Kidney epithelial cell (primary cell): ENCODE results near the gene NRG2. TPM values are rescaled to one million over a fixed set of nuclear protein-coding genes. Genes with fewer than 3 reads are reported as not detected.

Experiments used
- DNase-seq: peaks from one replicate; pipeline ENCODE4 v3.0.0-alpha.2; 2010; ENCODE audit warnings: low read depth
- H3K27me3 ChIP-seq: 2 replicates; pipeline ENCODE4 v1.6.0; 2011; ENCODE audit warnings: low read length; ENCODE audit not compliant: control insufficient read depth, insufficient read depth
- H3K36me3 ChIP-seq: 2 replicates; pipeline ENCODE4 v1.5.1; 2011; ENCODE audit warnings: low read length; ENCODE audit not compliant: control insufficient read depth, insufficient read depth
- H3K4me3 ChIP-seq: 2 replicates; pipeline ENCODE4 v1.5.1; 2011; ENCODE audit warnings: low read depth, mild to moderate bottlenecking, control low read depth, low read length
- total RNA-seq: library from RNA; depleted of rRNA; stranded (reverse); fragments of >200 nt; gene quantifications from 2 replicates; pipeline ENCODE4 v1.2.3, GENCODE V29; 2015
- TF ChIP-seq, protein P1 (sequence below): IDR thresholded peaks from 2 replicates; pipeline ENCODE4 v1.5.1; 2011; ENCODE audit warnings: mild to moderate bottlenecking, moderate library complexity, low read length, control low read depth, inconsistent platforms; ENCODE audit not compliant: insufficient read depth, poor library complexity, severe bottlenecking

NRG2 gene
- 0.07 TPM in 1 of 2 replicates, not detected in the other for total RNA-seq

DNA sequence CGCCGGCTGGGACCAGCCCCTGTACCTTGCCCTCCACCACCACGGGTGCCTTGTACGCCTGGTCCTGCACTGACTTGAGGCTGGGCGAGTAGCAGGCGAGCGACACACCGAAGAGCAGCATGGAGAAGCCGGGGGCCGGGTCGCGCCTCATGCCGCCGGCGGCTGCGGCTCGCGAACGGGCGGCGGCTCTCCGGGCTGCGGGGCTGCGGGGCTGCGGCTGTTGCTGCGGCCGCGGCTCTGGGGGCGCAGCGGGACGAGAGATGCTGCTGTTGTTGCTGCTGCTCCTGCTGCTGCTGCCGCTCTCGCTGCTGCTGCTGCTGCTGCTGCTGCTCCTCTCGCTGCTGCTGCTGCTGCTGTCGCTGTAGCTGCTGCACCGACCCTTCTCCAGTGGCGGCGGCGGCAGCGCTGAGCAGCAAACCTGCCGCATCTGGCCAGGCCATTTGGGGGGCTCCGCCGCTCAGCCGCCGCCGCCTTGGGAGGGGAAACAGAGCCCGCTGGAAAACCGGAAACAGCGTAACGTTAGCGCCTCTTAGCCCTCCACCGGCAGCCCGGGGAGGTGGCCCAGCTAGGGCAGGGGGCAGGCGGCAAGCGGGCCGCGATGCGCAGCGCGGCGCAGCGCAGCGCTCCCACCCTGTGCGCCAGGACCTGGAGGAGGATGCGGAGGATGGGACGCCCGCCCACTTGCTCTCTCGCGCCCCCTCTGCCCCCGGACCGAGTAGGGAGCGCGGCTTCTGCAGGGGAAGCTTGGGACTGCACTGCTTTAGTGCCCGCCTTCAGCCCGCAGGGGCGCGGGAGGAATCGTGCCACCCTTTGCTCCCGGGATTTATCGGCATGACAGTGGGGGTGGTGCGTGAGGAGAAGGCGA lies at the start of gene NRG2:
Gene NRG2, minus strand, starts transcription at position 657 of the 865 bp plus-strand sequence.
- no peak for DNase-seq
- Histone ChIP-seq H3K36me3 (no peaks in the 10 kb centered on the region), H3K27me3 (peaks cover 8% of the 10 kb centered on the region), H3K4me3 (peak within 1 kb of the TSS; percentile 59)
- TF ChIP-seq, protein P1, sequence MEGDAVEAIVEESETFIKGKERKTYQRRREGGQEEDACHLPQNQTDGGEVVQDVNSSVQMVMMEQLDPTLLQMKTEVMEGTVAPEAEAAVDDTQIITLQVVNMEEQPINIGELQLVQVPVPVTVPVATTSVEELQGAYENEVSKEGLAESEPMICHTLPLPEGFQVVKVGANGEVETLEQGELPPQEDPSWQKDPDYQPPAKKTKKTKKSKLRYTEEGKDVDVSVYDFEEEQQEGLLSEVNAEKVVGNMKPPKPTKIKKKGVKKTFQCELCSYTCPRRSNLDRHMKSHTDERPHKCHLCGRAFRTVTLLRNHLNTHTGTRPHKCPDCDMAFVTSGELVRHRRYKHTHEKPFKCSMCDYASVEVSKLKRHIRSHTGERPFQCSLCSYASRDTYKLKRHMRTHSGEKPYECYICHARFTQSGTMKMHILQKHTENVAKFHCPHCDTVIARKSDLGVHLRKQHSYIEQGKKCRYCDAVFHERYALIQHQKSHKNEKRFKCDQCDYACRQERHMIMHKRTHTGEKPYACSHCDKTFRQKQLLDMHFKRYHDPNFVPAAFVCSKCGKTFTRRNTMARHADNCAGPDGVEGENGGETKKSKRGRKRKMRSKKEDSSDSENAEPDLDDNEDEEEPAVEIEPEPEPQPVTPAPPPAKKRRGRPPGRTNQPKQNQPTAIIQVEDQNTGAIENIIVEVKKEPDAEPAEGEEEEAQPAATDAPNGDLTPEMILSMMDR: peak; percentile 53

DNA sequence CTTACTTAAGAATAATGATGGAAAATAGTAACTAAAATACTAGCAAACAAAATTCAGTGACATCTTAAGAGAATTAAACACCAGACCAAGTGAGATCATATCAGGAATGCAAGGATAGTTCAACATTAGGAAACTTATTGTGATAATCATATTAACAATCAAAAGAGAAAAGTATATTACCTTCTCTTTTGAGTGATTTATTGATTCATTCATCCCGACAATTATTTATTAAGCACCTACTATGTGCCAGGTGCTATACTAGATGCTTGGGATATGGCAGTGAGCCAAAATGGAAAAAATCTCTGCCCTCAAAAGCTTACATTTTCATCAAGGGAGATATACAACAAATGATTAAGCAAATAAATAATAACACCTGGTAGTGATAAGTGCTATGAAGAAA lies 47.2 kb upstream of the NRG2 start:
- Histone ChIP-seq H3K4me3 (no peak overlapping the region), H3K27me3 (no peaks in the 10 kb centered on the region), H3K36me3 (no peaks in the 10 kb centered on the region)
- DNase-seq: no peak
- TF ChIP-seq, protein P1: no peak

DNA sequence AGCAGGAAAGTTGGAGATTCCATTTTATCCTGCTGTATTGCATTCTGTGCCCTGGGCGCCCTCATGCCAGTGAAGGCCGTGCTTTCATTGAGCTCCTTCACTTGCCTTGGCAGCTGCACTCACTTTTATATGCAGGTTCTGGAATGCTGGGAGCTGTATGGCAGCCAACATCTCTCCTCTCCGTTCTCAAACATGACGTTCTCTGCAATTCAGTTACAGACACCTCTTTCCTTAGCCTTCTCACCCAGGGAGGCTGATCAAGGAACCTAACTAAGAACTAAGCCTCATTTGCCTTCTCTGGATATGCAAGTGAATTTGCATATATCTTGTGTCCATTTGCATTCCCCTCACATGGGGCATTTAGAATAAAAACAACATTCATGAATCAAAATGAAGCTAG lies 41.4 kb upstream of the NRG2 start:
- no peaks in the 10 kb centered on the region for H3K27me3 ChIP-seq
- TF ChIP-seq, protein P1: no peak
- DNase-seq: no peak
- no peak overlapping the region for H3K4me3 ChIP-seq
- no peaks in the 10 kb centered on the region for H3K36me3 ChIP-seq

DNA sequence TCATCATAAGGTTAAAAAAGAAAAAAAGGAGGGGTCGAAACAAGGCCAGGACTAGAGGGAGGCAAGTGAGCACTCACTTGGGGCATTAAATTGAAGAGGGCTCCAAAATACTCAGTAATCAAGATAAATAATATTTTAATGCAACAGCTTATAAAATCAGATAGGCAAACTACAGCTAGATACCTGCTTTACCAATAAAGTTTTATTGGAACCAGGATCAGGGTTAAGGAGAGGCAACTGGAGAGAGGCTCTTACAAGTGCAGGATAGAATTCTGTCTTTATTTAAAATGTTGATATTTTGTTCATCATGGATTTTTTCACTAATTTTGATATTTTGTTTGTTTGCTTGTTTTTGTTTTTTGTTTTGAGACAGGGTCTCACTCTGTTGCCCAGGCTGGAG lies 40.6 kb upstream of the NRG2 start:
- TF ChIP-seq, protein P1: no peak
- no peak overlapping the region for H3K4me3 ChIP-seq
- no peak for DNase-seq
- H3K36me3 ChIP-seq: no peaks in the 10 kb centered on the region
- no peaks in the 10 kb centered on the region for H3K27me3 ChIP-seq

DNA sequence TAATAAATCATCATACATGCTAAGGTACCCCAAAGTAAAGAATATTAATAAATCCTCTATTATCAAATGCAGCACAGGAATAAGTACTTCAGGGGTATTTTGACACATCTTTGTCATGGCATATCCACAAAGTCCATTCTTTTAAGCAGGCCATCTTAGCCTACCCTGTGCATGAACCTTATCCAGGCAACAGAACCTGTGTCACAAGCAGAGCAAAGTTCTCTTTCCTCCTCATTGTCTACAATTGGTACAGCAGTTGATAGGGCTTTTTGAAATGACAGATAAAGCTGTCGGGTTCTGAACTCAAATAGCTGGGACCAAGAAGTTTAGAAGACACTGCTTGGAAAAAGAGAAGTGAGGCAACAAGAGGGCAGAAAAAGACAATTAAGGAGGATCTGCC lies 40.0 kb upstream of the NRG2 start:
- H3K4me3 ChIP-seq: no peak overlapping the region
- no peaks in the 10 kb centered on the region for H3K36me3 ChIP-seq
- H3K27me3 ChIP-seq: no peaks in the 10 kb centered on the region
- no peak for DNase-seq
- TF ChIP-seq, protein P1: no peak

DNA sequence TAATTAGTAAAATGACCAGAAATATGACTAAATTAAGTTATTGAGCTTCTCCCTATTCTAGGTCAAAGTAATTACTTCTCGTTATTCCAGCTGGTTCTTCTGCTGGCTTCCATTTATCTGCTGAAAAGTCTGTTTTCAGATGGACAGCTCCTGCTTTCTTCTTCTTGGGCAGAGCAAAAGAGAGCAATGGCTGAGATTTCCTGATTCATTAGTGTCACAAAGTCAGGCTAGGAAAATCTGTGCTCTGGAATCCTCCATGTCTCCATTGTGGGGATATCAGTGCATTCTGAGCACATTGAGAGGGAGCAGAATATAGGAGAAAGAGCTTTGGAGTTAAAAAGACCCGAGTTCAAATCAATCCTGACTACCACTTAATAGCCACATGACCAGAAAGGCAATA lies 33.7 kb upstream of the NRG2 start:
- Histone ChIP-seq H3K27me3 (no peaks in the 10 kb centered on the region), H3K4me3 (no peak overlapping the region), H3K36me3 (no peaks in the 10 kb centered on the region)
- no peak for DNase-seq
- TF ChIP-seq, protein P1: no peak
